ENCODE measurements around the gene LIX1. TPM values are rescaled to one million over a fixed set of nuclear protein-coding genes. Genes with fewer than 3 reads are reported as not detected.

Gene LIX1
- total and polyA plus RNA-seq, 2 donors (not counting 1 experiment from before 2014, with no cell fraction given) = not detected

DNA sequence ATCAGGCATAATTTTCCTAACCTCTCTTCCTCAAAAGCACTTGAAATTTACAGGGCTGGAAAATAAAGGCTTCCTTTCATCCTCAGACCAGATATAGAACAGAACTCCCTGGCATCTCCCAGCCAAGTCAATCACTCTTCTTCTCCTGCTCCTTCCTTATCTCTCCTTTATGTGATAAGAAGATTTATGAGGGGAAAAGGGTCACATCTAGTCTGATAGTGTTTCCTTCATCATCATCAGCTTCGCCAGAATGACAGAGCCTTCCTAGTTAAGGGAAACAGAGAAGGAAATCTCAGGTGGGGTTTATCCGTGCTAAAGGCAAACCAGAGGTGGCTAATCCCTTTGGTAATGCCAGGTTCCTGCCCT is 36.2 kb downstream of the LIX1 start:
- Histone ChIP-seq H2AFZ (ENCODE audit: low read length) (no peak overlapping the region), H3K4me1 (ENCODE audit: control insufficient read depth, extremely low read depth, insufficient read depth, low read length) (no peaks in the 10 kb centered on the region), H3K4me3 (replicated peaks in 1 of 4; ENCODE audit: control extremely low read depth in 1 of 4, insufficient read depth in 1 of 4, low read depth in 3 of 4, low read length in 4 of 4) (no peak overlapping the region), H3K9ac (ENCODE audit: insufficient read depth, low read length) (no peak overlapping the region), H3K9me3 (ENCODE audit: control insufficient read depth, insufficient read depth, low read depth, low read length) (no peaks in the 10 kb centered on the region), H3K27me3 (ENCODE audit: control insufficient read depth, insufficient read depth, low read length) (peaks cover 2% of the 10 kb centered on the region), H3K36me3 (ENCODE audit: control insufficient read depth, insufficient read depth, low read length) (no peaks in the 10 kb centered on the region), H3K27ac (ENCODE audit: insufficient read depth, low read length) (no peak overlapping the region), H3K4me2 (ENCODE audit: extremely low read depth, insufficient read depth, low read length) (no peak overlapping the region), H4K20me1 (ENCODE audit: control insufficient read depth, extremely low read depth, insufficient read depth, low read length) (no peaks in the 10 kb centered on the region), H3K79me2 (ENCODE audit: control insufficient read depth, insufficient read depth, low read length) (no peaks in the 10 kb centered on the region)
- TF ChIP-seq CTCF (conservative IDR thresholded peaks at IDR 0.05 in 1 of 2, IDR thresholded peaks at IDR 0.05 in 1 of 2; ENCODE audit: low read depth in 1 of 2, low read length in 2 of 2) (no peak), EZH2 (IDR thresholded peaks at IDR 0.05; ENCODE audit: low read length, missing control alignments) (no peak)
- no peak for DNase-seq (ENCODE audit: low read depth in 2 of 2)

DNA sequence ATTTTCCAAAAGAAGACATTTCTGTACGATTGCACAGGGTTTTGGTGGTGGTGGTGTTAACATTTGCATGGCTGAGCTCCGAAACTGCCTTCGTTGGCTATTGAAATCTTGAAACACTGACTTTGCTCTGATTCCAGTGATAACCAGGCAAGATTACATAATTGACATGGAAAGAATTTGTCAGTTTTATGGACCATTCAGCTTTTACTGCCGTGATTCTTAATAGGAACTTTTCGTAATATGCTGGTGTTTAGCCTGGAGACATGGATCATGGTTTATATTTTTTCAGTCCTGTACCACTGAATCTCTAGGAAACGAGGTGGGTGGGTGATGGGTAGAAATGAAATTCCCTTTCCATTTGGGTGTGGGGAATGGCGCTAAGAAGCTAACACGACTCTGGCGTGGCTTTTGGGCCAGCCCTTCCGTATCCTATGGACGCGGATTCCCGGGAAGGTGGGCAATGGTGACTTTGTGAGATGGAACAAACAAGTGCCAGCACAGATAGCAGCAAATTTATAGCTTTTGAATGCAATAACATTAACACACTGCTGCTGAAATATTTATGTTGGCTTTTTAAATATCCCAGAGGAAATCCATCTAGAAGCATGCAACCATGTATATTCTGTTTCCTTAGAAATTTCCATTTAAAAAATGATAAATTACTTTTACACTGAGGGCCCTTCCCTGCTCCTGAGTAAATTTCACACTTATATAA is 36.8 kb downstream of the LIX1 start:
- TF ChIP-seq EZH2 (IDR thresholded peaks at IDR 0.05; ENCODE audit: low read length, missing control alignments) = no peak
- no peak for TF ChIP-seq CTCF (conservative IDR thresholded peaks at IDR 0.05 in 1 of 2, IDR thresholded peaks at IDR 0.05 in 1 of 2; ENCODE audit: low read depth in 1 of 2, low read length in 2 of 2)
- no peak for DNase-seq (ENCODE audit: low read depth in 2 of 2)
- no peak overlapping the region for H3K27ac ChIP-seq (ENCODE audit: insufficient read depth, low read length)
- H3K9me3 ChIP-seq (ENCODE audit: control insufficient read depth, insufficient read depth, low read depth, low read length) = no peaks in the 10 kb centered on the region
- H3K4me1 ChIP-seq (ENCODE audit: control insufficient read depth, extremely low read depth, insufficient read depth, low read length) = no peaks in the 10 kb centered on the region
- H3K79me2 ChIP-seq (ENCODE audit: control insufficient read depth, insufficient read depth, low read length) = no peaks in the 10 kb centered on the region
- H3K4me3 ChIP-seq (replicated peaks in 1 of 4; ENCODE audit: control extremely low read depth in 1 of 4, insufficient read depth in 1 of 4, low read depth in 3 of 4, low read length in 4 of 4) = no peak overlapping the region
- H3K4me2 ChIP-seq (ENCODE audit: extremely low read depth, insufficient read depth, low read length) = no peak overlapping the region
- no peak overlapping the region for H2AFZ ChIP-seq (ENCODE audit: low read length)
- no peaks in the 10 kb centered on the region for H3K36me3 ChIP-seq (ENCODE audit: control insufficient read depth, insufficient read depth, low read length)
- H4K20me1 ChIP-seq (ENCODE audit: control insufficient read depth, extremely low read depth, insufficient read depth, low read length) = no peaks in the 10 kb centered on the region
- H3K27me3 ChIP-seq (ENCODE audit: control insufficient read depth, insufficient read depth, low read length) = peaks cover 2% of the 10 kb centered on the region
- no peak overlapping the region for H3K9ac ChIP-seq (ENCODE audit: insufficient read depth, low read length)

- H4K20me1 ChIP-seq (ENCODE audit: control insufficient read depth, extremely low read depth, insufficient read depth, low read length) = no peaks in the 10 kb centered on the region
- no peak overlapping the region for H3K4me2 ChIP-seq (ENCODE audit: extremely low read depth, insufficient read depth, low read length)
- H3K9me3 ChIP-seq (ENCODE audit: control insufficient read depth, insufficient read depth, low read depth, low read length) = no peaks in the 10 kb centered on the region
- TF ChIP-seq CTCF (conservative IDR thresholded peaks at IDR 0.05 in 1 of 2, IDR thresholded peaks at IDR 0.05 in 1 of 2; ENCODE audit: low read depth in 1 of 2, low read length in 2 of 2) (no peak), EZH2 (IDR thresholded peaks at IDR 0.05; ENCODE audit: low read length, missing control alignments) (no peak)
- no peak overlapping the region for H3K27ac ChIP-seq (ENCODE audit: insufficient read depth, low read length)
- H3K4me3 ChIP-seq (replicated peaks in 1 of 4; ENCODE audit: control extremely low read depth in 1 of 4, insufficient read depth in 1 of 4, low read depth in 3 of 4, low read length in 4 of 4) = no peak overlapping the region
- no peak overlapping the region for H3K9ac ChIP-seq (ENCODE audit: insufficient read depth, low read length)
- no peaks in the 10 kb centered on the region for H3K4me1 ChIP-seq (ENCODE audit: control insufficient read depth, extremely low read depth, insufficient read depth, low read length)
- H3K79me2 ChIP-seq (ENCODE audit: control insufficient read depth, insufficient read depth, low read length) = no peaks in the 10 kb centered on the region
- DNase-seq (ENCODE audit: low read depth in 2 of 2) = no peak
- H3K36me3 ChIP-seq (ENCODE audit: control insufficient read depth, insufficient read depth, low read length) = no peaks in the 10 kb centered on the region
- peaks cover 2% of the 10 kb centered on the region for H3K27me3 ChIP-seq (ENCODE audit: control insufficient read depth, insufficient read depth, low read length)
- no peak overlapping the region for H2AFZ ChIP-seq (ENCODE audit: low read length)
These were observed 40.4 kb downstream of the LIX1 start for GRCh38 chr5:97102010-97102470.
